NCI-H2196 (cell line): ENCODE data around the gene TAS2R19.
"Not testable (repeated sequence)": the region's sequence is repeated elsewhere in the genome, so short reads cannot be mapped to it uniquely, and the experiment has no call there.

Experiments
- DNase-seq: peaks from one replicate; lab custom pipeline; 2025; ENCODE audit not compliant: unreplicated experiment; lab: John Stamatoyannopoulos, UW

The TAS2R19 gene, protein sequence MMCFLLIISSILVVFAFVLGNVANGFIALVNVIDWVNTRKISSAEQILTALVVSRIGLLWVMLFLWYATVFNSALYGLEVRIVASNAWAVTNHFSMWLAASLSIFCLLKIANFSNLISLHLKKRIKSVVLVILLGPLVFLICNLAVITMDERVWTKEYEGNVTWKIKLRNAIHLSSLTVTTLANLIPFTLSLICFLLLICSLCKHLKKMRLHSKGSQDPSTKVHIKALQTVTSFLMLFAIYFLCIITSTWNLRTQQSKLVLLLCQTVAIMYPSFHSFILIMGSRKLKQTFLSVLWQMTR

DNA sequence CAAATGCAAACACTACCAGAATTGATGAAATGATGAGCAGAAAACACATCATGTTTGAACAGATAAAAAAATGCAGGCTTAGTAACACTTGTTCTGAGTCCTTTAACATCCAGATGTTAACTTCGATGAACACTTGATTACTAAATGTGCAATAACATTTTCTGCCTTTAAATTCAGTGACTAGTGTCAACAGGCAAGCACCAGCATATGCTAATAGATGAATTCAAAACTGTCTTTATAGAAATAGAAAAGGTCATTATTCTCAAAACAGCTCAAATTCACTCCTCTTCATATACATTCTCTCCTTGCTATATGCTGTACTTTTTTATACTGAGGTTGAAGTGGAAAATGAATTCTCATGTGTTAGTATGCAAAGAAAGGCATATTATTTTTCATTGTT, at the start of gene TAS2R19:
Gene TAS2R19 (minus strand): TSS at position 101 of the 400 bp plus-strand sequence. CDS start 49 bp downstream, at position 52.
- DNase-seq, result no peak

DNA sequence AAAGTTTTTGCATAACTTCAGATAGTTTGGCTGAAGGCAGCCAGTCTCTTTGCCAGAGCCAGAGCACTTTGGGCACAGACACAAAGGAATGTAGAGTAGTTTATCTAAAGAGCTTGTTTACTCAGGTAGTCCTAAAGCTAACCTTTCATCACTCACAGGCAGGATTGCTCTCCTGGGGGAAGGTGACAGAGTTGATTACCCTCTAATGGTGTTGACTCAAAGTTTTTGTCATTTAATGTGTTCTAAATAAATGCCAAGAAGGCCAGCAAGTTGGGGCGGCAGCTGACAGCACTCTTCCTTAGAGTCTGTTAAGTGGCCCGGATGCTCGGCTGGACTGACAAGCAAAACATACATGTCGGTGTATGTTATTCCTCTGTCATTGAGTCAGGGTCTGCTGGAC, 49.0 kb upstream of the TAS2R19 start:
- DNase-seq, result no peak

DNA sequence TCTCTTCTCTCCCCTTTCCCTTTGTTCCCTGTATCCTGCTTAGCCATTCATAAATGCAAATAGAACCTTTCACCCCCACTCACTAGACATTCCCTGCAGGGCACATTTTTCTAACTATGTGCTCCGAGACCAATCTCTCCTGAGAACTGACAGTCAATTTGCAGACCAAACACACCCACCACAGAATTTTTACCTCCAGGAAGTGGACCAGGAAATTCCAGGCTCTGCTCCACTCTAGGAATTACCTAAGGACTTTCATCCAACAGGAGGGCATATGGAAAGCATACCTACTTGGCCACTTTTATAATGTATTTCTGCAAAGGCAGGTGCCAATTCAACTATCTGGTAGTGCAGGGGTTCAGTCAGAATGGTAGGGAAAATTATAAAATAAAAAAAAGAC, 48.6 kb upstream of the TAS2R19 start:
- DNase-seq, result no peak

DNA sequence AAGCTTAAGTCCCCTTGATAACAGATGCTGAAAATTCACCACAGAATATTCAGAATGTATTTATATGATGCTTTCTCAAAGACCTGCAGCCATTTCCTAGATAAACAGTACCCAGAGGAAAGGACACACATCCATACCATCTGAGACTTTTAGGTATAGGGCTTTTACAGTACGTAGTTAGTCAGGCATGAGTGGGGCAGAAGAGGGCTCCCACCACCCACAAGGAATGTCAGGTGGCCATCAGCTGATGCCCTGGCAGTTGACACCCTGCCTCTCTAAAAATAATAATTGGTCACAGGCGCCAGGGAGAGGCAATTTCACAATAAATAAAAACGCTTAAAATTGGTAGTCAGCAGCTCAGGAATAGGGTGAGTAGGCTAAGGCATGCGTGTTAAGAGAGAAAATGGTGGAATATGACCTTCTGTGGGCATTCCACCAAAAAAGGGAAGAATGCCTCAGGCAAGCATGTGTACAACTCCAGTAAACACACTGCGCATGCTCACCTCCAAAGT, 47.5 kb upstream of the TAS2R19 start:
- no peak for DNase-seq

DNA sequence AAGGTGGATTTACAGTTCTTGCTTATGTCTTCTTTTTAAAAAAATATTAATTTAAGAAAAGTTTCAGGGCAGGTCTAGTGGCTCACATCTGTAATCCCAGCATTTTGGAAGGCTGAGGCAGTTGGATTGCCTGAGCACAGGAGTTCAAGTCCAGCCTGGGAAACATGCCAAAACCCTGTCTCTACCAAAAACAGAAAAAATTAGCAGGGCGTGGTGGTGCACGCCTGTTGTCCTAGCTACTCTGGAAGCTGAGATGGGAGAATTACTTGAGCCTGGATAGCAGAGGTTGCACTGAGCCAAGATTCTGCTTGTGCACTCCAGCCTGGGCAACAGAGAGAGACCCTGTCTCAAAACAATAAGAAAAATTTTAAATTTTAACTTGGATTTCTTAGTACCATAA, 45.1 kb upstream of the TAS2R19 start:
- no peak for DNase-seq

DNA sequence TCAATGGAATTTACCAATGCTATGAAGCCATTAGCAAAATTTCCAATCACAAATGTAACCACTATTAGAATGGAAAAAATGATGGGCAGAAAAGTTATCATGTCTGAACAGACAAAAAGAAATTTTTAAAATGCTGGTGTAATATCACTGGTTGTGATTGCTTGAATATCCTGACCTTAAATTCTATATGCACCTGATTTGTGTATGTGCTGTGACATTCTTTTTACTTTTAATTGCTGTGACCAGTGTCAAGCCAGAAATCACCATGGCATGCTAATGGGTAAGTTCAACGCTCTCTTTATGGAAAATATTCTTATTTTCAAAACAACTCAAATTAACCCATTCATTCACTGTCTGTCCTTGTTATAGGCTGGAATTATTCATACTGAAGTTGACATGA, 39.8 kb upstream of the TAS2R19 start, which contains the start of gene TAS2R46:
Gene TAS2R46 (minus strand): TSS at position 101 of the 400 bp plus-strand sequence. CDS start 0 bp downstream, at position 101.
- DNase-seq, result not testable (repeated sequence)

DNA sequence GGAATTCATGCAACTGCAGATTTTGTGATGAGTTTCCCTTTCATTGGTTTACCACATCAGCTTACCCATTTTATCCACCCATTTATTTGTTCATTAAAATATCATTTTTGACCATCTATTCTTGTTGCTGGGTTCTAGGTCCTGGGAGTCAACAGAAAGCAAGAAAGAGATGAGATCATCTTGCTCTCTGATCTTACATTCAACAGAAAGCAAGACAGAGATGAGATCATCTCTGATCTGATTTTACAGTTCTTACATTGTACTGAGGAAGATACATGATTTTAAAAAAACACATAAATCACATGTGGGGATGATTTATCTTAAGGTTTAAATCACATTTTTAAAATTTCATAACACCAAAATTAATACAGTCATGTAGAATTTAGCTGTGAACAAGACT, 37.4 kb upstream of the TAS2R19 start:
- no peak for DNase-seq

DNA sequence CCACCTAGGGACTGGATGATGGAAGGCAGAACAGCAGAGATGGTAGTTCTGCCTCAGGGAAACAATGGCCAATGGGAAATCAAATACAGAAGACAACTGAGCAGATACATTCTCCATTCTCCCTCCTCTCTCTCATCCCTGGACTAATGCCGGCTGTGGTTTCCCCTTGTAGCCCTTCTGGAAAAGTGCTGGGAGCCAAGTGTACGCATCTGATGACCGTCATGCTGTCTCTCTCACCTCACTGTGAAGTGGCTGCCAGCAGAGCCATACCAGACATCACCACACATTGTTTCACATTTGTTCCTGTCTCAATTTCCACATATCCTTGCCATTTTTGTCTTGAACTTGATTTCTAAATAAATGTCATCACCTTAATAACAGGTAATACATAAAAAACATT, 36.6 kb upstream of the TAS2R19 start:
- DNase-seq, result no peak

DNA sequence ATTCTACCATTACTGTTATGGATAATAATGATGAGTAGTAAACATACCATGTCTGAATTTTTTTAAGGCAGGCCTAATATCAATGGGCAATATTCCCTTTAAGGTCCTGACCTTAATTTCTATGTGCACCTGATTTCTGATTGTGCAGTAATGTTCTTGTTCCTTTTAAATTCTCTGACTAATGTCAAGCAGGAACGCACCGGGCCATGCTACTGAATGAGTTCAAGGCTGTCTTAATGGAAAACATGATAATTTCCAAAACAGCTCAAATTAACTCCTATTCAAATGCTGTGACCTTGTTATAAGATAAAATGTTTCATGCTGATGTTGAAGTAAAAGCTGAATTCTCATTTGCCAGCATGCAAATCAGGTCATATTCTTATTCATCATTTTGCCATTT, 32.9 kb upstream of the TAS2R19 start:
- no peak for DNase-seq

DNA sequence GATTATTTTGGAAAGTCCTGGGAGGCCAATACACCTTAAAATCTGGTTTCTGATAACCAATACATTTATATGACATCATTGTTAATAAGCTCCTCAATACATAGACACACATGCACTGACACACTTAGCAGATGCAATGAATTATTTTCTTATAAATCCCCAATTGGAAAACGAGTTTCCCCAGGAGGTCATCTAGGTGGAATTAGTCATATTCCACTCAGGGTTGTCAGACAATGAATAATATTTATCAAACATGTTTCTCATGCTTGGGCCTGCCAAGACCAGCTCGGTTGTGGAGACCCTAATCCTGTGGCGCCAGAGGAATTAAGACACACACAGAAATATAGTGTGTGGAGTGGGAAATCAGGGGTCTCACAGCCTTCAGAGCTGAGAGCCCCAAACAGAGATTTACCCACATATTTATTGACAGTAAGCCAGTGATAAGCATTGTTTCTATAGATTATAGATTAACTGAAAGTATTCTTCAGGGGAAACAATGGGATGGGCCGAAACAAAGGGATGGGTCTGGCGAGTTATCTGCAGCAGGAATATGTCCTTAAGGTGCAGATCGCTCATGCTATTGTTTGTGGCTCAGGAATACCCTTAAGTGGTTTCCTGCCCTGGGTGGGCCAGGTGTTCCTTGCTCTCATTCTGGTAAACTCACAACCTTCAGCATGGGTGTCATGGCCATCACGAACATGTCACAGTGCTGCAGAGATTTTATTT, 27.5 kb upstream of the TAS2R19 start:
- not testable (repeated sequence) for DNase-seq

DNA sequence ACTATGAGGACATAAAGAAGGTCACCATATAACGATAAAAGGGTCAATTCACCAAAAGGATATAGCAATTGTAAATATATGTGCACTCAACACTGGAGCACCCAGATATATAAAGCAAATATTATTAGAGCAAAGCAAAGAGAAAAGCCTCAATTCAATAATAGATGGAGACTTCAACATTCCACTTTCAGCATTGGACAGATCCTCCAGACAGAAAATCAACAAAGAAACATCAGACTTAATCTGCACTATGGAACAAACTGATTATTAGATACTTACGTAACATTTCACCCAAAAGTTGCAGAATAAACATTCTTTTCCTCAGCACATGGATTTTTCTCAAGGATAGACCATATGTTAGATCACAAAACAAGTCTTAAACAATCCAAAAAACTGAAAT, 18.9 kb upstream of the TAS2R19 start:
- not testable (repeated sequence) for DNase-seq

DNA sequence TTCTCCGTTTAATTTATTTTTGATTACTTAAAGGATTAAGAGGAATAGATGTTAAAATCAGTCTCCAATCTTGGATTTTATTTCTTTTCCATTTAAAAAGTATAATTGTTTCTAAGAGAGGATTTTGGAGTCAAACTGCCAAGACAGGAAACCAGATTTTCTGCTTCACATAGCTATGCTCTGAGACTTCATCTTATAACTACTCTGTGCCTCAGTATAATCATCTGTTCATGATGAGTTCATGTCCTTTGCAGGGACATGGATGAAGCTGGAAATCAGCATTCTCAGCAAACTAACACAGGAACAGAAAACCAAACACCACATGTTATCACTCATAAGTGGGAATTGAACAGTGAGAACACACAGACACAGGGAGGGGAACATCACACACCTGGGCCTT, 17.7 kb upstream of the TAS2R19 start:
- no peak for DNase-seq

DNA sequence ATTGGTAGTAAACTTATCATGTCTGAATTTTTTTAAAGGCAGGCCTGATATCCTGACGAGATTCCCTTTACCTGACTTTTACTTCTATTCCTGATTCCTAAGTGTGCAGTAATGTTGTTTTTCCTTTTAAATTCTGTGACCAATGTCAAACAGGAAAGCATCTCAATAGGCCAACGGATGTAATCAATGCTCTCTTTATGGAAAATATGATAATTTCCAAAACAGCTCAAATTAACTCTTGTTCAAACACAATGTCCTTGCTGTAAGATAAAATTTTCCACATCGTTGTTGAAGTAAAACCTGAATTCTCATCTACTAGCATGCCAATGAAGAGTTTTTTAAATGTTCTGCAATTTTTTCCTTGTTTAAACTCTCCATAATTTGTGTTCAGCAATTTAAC, 16.8 kb upstream of the TAS2R19 start:
- DNase-seq, result no peak

DNA sequence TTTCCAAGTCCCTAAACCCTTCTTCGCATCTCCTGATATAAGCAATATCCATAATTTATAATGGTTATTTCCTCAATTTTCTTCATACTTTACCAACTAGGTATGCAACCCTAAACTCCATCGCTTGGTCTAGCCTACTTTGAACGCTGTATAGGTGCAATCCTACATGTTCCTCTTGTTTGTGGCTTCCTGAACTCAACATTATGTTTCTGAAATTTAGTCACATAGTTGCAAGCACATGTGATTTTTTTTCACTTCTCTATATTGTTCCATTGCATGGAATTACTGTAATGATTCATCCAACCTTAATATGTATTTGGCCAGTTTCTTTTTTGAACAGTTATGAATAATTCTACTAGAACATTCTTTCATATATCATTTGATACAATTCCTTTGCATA, 11.5 kb upstream of the TAS2R19 start:
- not testable (repeated sequence) for DNase-seq

DNA sequence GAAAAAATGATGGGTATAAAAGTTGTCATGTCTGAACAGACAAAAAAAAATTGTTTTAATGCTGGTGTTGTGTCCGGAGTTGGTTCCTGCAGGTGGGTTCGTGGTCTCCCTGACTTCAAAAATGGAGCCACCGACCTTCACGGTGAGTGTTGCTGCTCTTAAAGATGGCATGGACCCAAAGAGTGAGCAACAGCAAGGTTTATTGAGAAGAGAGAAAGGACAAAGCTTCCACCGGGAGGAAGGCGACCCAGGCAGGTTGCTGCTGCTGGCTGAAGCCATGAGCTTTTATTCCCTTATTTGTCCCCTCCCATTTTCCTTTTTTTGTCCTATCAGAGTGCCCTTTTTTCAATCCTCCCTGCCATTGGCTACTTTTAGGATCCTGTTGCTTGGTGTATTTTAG, 8.9 kb upstream of the TAS2R19 start, which contains the start of gene TAS2R31:
Gene TAS2R31 (minus strand): TSS at position 101 of the 400 bp plus-strand sequence. CDS start 72 bp downstream, at position 29.
- DNase-seq, result no peak

DNA sequence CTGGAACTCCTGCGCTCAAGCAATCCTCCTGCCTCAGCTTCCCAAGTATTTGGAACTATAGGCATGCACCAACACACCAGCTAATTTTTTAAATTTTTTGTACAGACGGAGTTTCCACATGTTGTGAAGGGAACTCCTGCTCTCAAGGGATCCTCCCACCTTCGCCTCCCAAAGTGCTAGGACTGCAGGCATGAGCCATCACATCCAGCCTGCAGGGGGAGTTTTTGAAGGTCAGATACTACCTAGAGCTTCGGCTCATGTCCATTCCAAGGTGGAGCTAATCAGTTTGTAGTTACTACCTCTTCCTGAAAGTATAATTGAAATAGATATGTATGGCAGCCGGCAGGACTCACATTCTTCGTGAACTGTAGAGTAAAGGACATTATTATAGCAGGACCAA, 3.7 kb upstream of the TAS2R19 start:
- no peak for DNase-seq

DNA sequence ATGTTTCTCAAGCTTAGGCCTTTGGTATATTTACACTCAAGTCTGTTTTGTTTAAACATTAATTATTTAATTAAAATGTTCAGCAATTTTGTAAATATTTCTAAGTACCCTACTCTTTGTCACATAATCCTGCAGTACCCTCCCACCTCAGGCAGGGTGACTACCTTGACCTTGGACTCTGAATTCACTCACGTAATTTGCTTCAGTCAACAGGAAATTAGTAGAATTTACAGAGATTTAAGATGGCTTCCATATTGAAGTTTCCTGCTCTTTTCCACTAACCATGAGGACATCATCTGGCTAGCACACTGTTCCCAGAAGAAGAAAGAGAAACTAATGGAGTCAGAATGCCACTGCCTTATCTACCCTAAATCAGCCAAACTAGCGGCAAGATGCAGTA, 967 bp upstream of the TAS2R19 start:
- no peak for DNase-seq

DNA sequence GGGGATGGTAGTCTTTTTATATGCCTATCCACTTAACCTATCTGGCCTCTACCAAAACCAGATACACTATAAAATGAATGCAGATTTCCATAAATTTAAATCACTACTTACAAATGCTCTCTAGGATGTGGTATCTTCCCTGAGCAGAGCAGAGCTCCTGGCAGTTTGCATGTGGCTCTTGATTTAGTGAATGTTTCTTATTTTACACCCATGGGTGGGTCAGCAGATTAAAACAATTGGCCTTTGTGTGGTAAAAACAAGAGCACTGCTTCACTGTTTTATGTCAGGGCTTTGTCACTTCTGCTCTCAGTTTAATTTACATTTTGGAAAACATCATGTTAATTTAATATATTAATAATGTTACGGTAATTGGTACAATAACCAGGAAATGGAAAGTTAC, 5.5 kb downstream of the TAS2R19 start:
- no peak for DNase-seq

DNA sequence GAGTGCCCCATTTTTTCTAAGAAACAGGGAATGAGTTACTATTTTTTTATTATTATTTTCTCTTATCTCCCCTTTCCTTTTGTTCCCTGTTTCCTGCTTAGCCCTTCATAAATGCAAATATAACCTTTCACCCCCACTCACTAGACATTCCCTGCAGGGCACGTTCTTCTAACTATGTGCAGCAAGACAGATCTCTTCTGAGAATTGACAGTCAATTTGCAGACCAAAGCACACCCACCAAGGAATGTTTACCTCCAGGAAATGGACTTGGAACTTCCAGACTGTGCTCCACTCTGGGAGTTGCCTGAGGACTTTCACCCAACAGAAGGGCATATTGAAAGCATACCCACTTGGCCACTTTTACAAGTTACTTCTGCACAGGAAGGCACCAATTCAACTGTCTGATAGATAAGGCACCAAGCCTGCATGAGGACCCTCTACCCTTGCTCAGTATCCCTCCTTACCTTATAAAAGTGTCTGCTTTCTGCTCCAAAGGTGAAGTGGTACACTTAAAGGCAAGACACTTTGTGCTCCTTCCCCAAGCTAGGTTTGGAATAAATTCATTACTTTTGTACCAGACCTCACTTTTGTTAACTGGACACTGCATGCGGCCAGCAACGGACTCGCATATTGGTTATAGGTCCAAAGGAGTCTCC, 6.5 kb downstream of the TAS2R19 start:
- no peak for DNase-seq

DNA sequence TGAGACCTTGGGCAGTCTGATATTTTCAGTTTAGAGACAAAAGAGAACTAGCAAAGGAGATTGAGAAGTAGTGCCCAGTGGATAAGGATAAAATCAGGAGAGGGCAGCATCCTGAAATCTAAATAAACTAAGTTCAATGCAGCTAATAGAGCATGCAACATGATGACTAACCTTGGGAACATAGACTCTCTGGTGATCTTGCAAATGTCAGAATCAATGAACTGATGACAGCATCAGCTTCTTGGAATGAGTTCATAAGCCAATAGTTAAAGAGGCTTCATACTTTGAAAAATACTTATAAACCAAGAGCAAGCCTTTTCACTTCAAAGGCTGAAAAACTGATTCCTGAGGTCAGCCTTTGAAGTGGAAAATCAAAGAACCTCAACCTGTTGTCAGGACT, 8.2 kb downstream of the TAS2R19 start:
- DNase-seq, result no peak

DNA sequence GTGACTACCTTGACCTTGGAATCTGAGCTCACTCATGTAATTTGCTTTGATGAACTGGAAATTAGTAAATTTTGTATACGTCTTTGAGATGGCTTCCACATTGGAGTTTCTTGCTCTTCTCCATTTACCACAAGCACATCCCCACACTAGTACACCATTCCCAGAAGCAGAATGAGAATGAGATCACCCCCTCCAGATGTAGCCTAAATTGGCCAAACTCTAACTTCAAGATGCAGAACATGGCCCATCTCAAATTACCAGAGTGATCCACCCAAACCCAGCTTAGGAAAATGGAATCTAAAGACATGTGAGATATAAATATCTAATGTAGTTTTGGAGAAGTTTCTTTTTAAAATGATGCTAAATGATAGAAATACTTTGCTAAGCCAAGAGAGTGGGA, 14.8 kb downstream of the TAS2R19 start:
- DNase-seq, result no peak

DNA sequence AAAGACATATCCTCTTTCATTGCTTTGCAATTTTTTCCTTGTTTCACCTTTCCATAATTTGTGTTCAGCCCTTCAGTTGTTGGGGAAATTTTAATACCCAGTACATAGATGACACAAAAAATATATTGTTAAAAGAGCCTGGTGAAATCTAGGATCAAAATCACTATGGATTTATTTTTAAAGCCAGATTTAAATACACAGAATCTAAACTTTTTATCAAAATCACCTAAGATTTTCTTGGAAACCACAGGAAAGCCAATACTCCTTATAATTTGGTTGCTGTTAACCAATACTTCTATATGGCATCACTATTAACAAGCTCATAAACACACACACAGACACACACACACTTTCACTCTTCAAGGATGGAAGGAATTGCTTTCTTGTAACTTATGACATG, 24.2 kb downstream of the TAS2R19 start, which contains the start of gene TAS2R20:
Gene TAS2R20 (minus strand): TSS at position 101 of the 400 bp plus-strand sequence. CDS start 429 bp downstream, outside the sequence.
- no peak for DNase-seq
